Stomach (tissue), 4 donors: Measurements from ENCODE around the gene NEO1.

ENCODE experiments used
- CTCF ChIP-seq, 7 experiments: fragments of 450-650 bp in 4 of 7; fragments of 200-600 bp in 3 of 7; sonication (generic) in 3 of 7; IDR thresholded peaks; one replicate each; pipeline ENCODE4 v1.5.1; 2016 to 2019; ENCODE audit warnings: antibody characterized with exemption in 7 of 7, control low read depth in 2 of 7, mild to moderate bottlenecking in 1 of 7
- POLR2A ChIP-seq, 4 donors: fragments of 450-650 bp; IDR thresholded peaks; one replicate each; pipeline ENCODE4 v1.6.1; 2016; ENCODE audit warnings: antibody characterized with exemption in 4 of 4, control low read depth in 2 of 4, mild to moderate bottlenecking in 1 of 4, moderate library complexity in 1 of 4

DNA sequence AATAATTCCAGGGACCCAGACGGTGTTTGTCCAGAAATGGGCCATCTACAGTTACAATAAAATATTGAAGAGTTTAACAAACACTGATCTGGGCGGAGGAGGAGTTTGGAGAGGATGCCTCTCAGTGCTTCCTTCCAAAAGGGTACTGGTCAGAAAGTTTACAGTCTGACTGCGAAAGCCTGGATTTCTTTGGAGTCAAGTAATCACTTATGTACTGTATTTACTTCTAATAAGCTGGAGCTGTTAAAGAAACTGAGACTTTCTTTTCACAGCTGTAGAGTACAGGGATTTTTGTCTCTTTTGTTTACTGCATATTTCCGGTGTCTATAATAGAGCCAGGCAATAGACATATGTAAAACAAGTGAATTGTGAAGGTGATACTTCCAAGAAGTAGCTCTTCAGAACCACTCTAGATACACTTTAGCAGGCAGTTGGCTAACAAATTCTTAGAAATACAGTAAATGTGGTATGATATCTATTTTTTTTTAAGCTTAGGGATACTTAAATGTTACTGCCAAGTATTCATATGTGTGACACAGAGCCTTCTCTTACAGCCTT, 22.1 kb upstream of the NEO1 start:
- TF ChIP-seq POLR2A (IDR thresholded peaks at IDR 0.05) (no peak), CTCF (IDR thresholded peaks at IDR 0.05) (no peak)
